GM12878 (cell line): Measurements from ENCODE around the gene TOB1. TPM values are rescaled to one million over a fixed set of nuclear protein-coding genes. Genes with fewer than 3 reads are reported as not detected.

Experiments used
- ATAC-seq: fragments of 200-7000 bp; cut with Tn5 transposase; 3 replicates; pipeline ENCODE4 v1.9.1; 2020; ENCODE audit warnings: mild to moderate bottlenecking, moderate library complexity
- BruUV-seq: library from RNA; stranded (reverse); fragments of 400-500 nt; replicated peaks from 2 replicates; lab custom pipeline; 2021; lab: Mats Ljungman, UMichigan
- CTCF ChIA-PET: fragments of 300-600 bp; sonication (Branson Sonifier 250); formaldehyde crosslinking; extraction: SDS; loops from one replicate; lab custom pipeline; 2021; ENCODE audit warnings: inconsistent platforms; lab: Yijun Ruan, JAX
- POLR2A ChIA-PET: fragments of 350-600 bp; formaldehyde crosslinking; extraction: SDS; loops from one replicate; lab custom pipeline; 2021; ENCODE audit warnings: inconsistent platforms; lab: Charles Lee
- RAD21 ChIA-PET: fragments of 300-600 bp; sonication (Branson Sonifier 250); formaldehyde crosslinking; loops from one replicate; lab custom pipeline; 2023; ENCODE audit warnings: antibody characterized with exemption; ENCODE audit not compliant: unreplicated experiment; lab: Charles Lee
- SMC1A ChIA-PET: fragments of 300-600 bp; sonication (Branson Sonifier 250); formaldehyde crosslinking; loops from one replicate; lab custom pipeline; 2023; ENCODE audit not compliant: unreplicated experiment, uncharacterized antibody; lab: Charles Lee
- DNase-seq: peaks from one replicate; pipeline ENCODE4 v3.0.0-alpha.2; 2011; ENCODE audit warnings: low read depth, low spot score
- FAIRE-seq: peaks from 3 replicates; lab custom pipeline; 2011; peaks lifted over from hg19 to GRCh38; lab: Jason Lieb, UNC
- H2AFZ ChIP-seq: 2 replicates; pipeline ENCODE4 v1.6.0; 2011; ENCODE audit warnings: low read depth, low read length, control low read depth; ENCODE audit not compliant: control insufficient read depth
- H3K27ac ChIP-seq: 2 replicates; pipeline ENCODE4 v1.5.1; 2011; ENCODE audit warnings: control low read depth; ENCODE audit not compliant: control insufficient read depth, insufficient read depth
- H3K27me3 ChIP-seq, 2 experiments: replicated peaks in 1 of 2; 2 replicates each; pipeline versions ENCODE4 v1.6.0 to v1.6.1; 2011; ENCODE audit warnings: low read length in 1 of 2; ENCODE audit not compliant: control insufficient read depth in 2 of 2, insufficient read depth in 2 of 2
- H3K36me3 ChIP-seq, 2 experiments: 2 replicates each; pipeline ENCODE4 v1.5.1; 2011; ENCODE audit warnings: low read length in 1 of 2; ENCODE audit not compliant: control insufficient read depth in 2 of 2, insufficient read depth in 2 of 2
- H3K4me1 ChIP-seq: 2 replicates; pipeline ENCODE4 v1.6.1; 2011; ENCODE audit warnings: mild to moderate bottlenecking, low read length, moderate library complexity, mixed read lengths; ENCODE audit not compliant: control insufficient read depth, insufficient read depth
- H3K4me2 ChIP-seq: 2 replicates; pipeline ENCODE4 v1.6.0; 2011; ENCODE audit warnings: control low read depth; ENCODE audit not compliant: control insufficient read depth, insufficient read depth
- H3K4me3 ChIP-seq: fragments of 200-600 bp; sonication (generic); 2 replicates; pipeline ENCODE4 v1.5.1; 2016
- H3K79me2 ChIP-seq: 2 replicates; pipeline ENCODE4 v1.6.0; 2011; ENCODE audit warnings: low read length; ENCODE audit not compliant: control insufficient read depth, insufficient read depth
- H3K9ac ChIP-seq: 2 replicates; pipeline ENCODE4 v1.8.0; 2011; ENCODE audit warnings: low read length, control low read depth, mixed read lengths; ENCODE audit not compliant: control insufficient read depth, insufficient read depth
- H3K9me3 ChIP-seq: replicated peaks from 3 replicates; pipeline ENCODE4 v1.5.1; 2011; ENCODE audit warnings: mild to moderate bottlenecking, low read length; ENCODE audit not compliant: control insufficient read depth, insufficient read depth
- H4K20me1 ChIP-seq: 2 replicates; pipeline ENCODE4 v1.6.0; 2011; ENCODE audit not compliant: control insufficient read depth, insufficient read depth
- EP300 ChIP-seq, 2 experiments: fragments of 150-350 bp in 1 of 2; IDR thresholded peaks; 2 replicates each; pipeline ENCODE4 v1.6.1; 2011 to 2012; ENCODE audit warnings: low read depth in 2 of 2, low read length in 2 of 2, borderline replicate concordance in 1 of 2, improper control_type of control experiment in 1 of 2, inconsistent platforms in 1 of 2; ENCODE audit not compliant: control insufficient read depth in 1 of 2
- MTA2 ChIP-seq: fragments of 450-650 bp; IDR thresholded peaks from 2 replicates; pipeline ENCODE4 v1.6.1; 2016; ENCODE audit warnings: low read depth, mild to moderate bottlenecking, moderate library complexity
- PKNOX1 ChIP-seq: fragments of 450-650 bp; IDR thresholded peaks from 2 replicates; pipeline ENCODE4 v1.6.1; 2016; ENCODE audit warnings: mild to moderate bottlenecking
- PML ChIP-seq: IDR thresholded peaks from 2 replicates; pipeline ENCODE4 v1.6.1; 2012; ENCODE audit warnings: low read length, inconsistent platforms
- RBBP5 ChIP-seq: fragments of 200-600 bp; sonication (generic); conservative IDR thresholded peaks from 2 replicates; pipeline ENCODE4 v1.6.1; 2016
- SMARCA5 ChIP-seq: fragments of 450-650 bp; IDR thresholded peaks from 2 replicates; pipeline ENCODE4 v1.6.1; 2017; ENCODE audit warnings: mild to moderate bottlenecking
- SUZ12 ChIP-seq: fragments of 200-600 bp; sonication (generic); IDR thresholded peaks from one replicate; pipeline ENCODE4 v1.6.1; 2018; ENCODE audit warnings: antibody characterized with exemption, mild to moderate bottlenecking; ENCODE audit not compliant: unreplicated experiment
- WGBS: methylation state at CpG from one replicate; pipeline ENCODE4 v1.1.6; 2016; ENCODE audit warnings: low lambda C conversion rate; ENCODE audit not compliant: insufficient replicate concordance, insufficient coverage; ENCODE audit errors: missing lambda C conversion rate; 5-methylcytosine and 5-hydroxymethylcytosine counted together
- in situ Hi-C: fragments of 300-500 bp; cut with MboI; formaldehyde crosslinking; loops from 9 replicates; pipeline ENCODE4 v1.14.3; 2018; ENCODE audit warnings: mixed read lengths
- intact Hi-C: fragments of 100-400 bp; cut with micrococcal nuclease; formaldehyde crosslinking; loops from one replicate; pipeline ENCODE4 v1.14.2; 2022; ENCODE audit not compliant: unreplicated experiment
- polyA plus RNA-seq, 11 experiments: library from polyadenylated mRNA; depleted of rRNA in 4 of 11; unstranded in 6 of 11; stranded (reverse) in 5 of 11; fragments of >200 nt; fragmentation: Nextera tagmentation in 4 of 11; fragmentation: Illumina TruSeq in 1 of 11; extraction: Ambion mirVana in 4 of 11; extraction: Trizol in 1 of 11; gene quantifications; 1 replicate in 1 of 11; 2 replicates in 10 of 11; pipeline versions ENCODE4 v1.2.1 to v1.2.3, GENCODE V29; 2011 to 2016; ENCODE audit warnings: inconsistent platforms in 2 of 11, missing spikeins in 2 of 11, low read depth in 1 of 11
- total RNA-seq, 4 experiments: library from RNA; depleted of rRNA in 3 of 4; stranded (reverse); fragments of >200 nt in 3 of 4; fragmentation: Illumina TruSeq in 1 of 4; extraction: Trizol in 1 of 4; gene quantifications; 2 replicates each; pipeline versions ENCODE4 v1.2.1 to v1.2.3, GENCODE V29; 2013 to 2021
- TF ChIP-seq, protein P1 (sequence below): IDR thresholded peaks from 2 replicates; pipeline ENCODE4 v1.6.1; 2012; ENCODE audit warnings: low read depth, low read length, improper control_type of control experiment

The TOB1 gene
- total and polyA plus RNA-seq, 10 of the 15 experiments (the other 5 are each of a cell fraction or from before 2014, with no cell fraction given), result 5.0 to 32.4 (median 13.7) TPM

- no peak overlapping the region for H3K27ac ChIP-seq
- ChIA-PET RAD21 (interaction anchor here (0.7 kb wide), 1 partner anchor 10 kb away, joined by 3 read pairs; no protein-coding TSS in a partner anchor), SMC1A (no interaction called here), CTCF (no interaction called here), POLR2A (interaction anchor here (0.6 kb wide), 1 partner anchor 287 kb away, joined by 3 read pairs; no protein-coding TSS in a partner anchor)
- no peaks in the 10 kb centered on the region for H4K20me1 ChIP-seq
- H3K9ac ChIP-seq, result no peak overlapping the region
- no peaks in the 10 kb centered on the region for H3K27me3 ChIP-seq
- ATAC-seq, result no peak
- in situ Hi-C loops, result no loop called here
- no peaks in the 10 kb centered on the region for H3K79me2 ChIP-seq
- FAIRE-seq, result no peak
- H3K4me2 ChIP-seq, result no peak overlapping the region
- no peaks in the 10 kb centered on the region for H3K36me3 ChIP-seq
- H3K9me3 ChIP-seq, result no peaks in the 10 kb centered on the region; the same call in 1 of the 3 replicates
- no TSS peak for BruUV-seq
- H3K4me3 ChIP-seq, result no peak overlapping the region
- H2AFZ ChIP-seq, result no peak overlapping the region
- no peaks in the 10 kb centered on the region; the same call in 1 of the 2 replicates for H3K4me1 ChIP-seq
- 68% methylated on average over 10 of the region's 10 CpGs for WGBS
- no peak for DNase-seq
- intact Hi-C loops, result no loop called here
- TF ChIP-seq, protein P1, sequence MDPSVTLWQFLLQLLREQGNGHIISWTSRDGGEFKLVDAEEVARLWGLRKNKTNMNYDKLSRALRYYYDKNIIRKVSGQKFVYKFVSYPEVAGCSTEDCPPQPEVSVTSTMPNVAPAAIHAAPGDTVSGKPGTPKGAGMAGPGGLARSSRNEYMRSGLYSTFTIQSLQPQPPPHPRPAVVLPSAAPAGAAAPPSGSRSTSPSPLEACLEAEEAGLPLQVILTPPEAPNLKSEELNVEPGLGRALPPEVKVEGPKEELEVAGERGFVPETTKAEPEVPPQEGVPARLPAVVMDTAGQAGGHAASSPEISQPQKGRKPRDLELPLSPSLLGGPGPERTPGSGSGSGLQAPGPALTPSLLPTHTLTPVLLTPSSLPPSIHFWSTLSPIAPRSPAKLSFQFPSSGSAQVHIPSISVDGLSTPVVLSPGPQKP, result no peak
- TF ChIP-seq MTA2 (no peak), RBBP5 (no peak), SMARCA5 (no peak), SUZ12 (no peak), PML (no peak), EP300 (IDR thresholded peaks at IDR 0.05; ENCODE audit: borderline replicate concordance in 1 of 2, control insufficient read depth in 1 of 2, low read depth in 2 of 2, low read length in 2 of 2) (no peak), PKNOX1 (no peak)
- TF ChIP-seq, all 136 proteins: peak for 0
Measured at GRCh38 chr17:50820651-50821050, 45.5 kb downstream of the TOB1 start.
